Neural cell (in vitro differentiated cells): ENCODE results near the gene FAM20C.

Experiments
- EP300 ChIP-seq: fragments of 450-650 bp; conservative IDR thresholded peaks from 2 replicates; pipeline ENCODE4 v1.6.1; 2014; ENCODE audit warnings: antibody characterized with exemption, mild to moderate bottlenecking, moderate library complexity; ENCODE audit not compliant: poor library complexity, severe bottlenecking
- EZH2 ChIP-seq: fragments of 200-600, 300-800 bp; shearing (Covaris generic), sonication (generic); IDR thresholded peaks from 2 replicates; pipeline ENCODE4 v1.6.1; 2014; ENCODE audit warnings: antibody characterized with exemption, low read length, borderline replicate concordance, mild to moderate bottlenecking; ENCODE audit not compliant: insufficient read depth, poor library complexity, severe bottlenecking
- TAF1 ChIP-seq: IDR thresholded peaks from 2 replicates; pipeline ENCODE4 v1.6.1; 2012; ENCODE audit warnings: low read depth
- TF ChIP-seq, protein P1 (sequence below): fragments of 450-650 bp; IDR thresholded peaks from 2 replicates; pipeline ENCODE4 v1.5.1; 2014; ENCODE audit warnings: antibody characterized with exemption, mild to moderate bottlenecking, moderate library complexity; ENCODE audit not compliant: poor library complexity, severe bottlenecking

DNA sequence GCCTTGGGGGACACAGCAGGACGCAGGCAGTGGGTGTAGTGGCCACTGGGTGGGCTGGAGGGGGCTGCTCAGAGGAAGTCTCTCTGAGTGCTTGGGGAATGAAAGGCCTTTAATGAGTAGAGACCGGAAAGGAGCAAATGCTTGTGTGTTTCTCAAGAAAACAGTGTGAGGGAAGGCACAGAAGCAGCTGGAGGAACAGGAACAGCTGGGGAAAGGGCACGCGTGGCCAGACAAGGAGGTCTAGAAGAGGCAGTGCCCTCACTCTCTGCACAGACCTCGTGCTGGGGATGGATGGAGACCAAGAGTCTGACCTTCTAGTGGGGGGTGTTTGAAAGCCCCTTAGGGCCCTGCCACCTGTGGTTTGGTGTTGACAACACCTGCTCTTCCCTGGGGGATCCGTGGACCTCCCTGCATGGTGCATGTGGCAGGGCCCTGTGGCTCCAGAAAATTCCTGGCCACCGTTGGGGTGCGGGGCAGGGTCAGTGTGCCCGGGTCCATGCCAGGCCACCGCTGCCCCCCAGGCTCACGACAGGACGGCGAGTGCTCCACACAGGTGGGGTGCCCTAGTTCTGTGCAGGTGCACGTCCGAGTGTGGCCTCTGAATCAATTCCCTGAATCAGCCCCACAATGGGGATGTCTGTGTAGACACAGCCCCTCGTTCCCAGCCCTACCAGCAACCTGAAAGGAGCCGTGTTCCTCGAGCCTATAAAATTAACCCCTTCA is 25.9 kb upstream of the FAM20C start:
- TF ChIP-seq, protein P1, sequence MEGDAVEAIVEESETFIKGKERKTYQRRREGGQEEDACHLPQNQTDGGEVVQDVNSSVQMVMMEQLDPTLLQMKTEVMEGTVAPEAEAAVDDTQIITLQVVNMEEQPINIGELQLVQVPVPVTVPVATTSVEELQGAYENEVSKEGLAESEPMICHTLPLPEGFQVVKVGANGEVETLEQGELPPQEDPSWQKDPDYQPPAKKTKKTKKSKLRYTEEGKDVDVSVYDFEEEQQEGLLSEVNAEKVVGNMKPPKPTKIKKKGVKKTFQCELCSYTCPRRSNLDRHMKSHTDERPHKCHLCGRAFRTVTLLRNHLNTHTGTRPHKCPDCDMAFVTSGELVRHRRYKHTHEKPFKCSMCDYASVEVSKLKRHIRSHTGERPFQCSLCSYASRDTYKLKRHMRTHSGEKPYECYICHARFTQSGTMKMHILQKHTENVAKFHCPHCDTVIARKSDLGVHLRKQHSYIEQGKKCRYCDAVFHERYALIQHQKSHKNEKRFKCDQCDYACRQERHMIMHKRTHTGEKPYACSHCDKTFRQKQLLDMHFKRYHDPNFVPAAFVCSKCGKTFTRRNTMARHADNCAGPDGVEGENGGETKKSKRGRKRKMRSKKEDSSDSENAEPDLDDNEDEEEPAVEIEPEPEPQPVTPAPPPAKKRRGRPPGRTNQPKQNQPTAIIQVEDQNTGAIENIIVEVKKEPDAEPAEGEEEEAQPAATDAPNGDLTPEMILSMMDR, result no peak
- TF ChIP-seq EP300 (no peak), TAF1 (no peak), EZH2 (no peak)
